Caco-2 (cell line): ENCODE data around the gene ZNF385A. TPM values are rescaled to one million over a fixed set of nuclear protein-coding genes. Genes with fewer than 3 reads are reported as not detected.
A peak's percentile ranks its signal among the peaks of the same experiment; 100 is the strongest.

Experiments used
- BruUV-seq: library from RNA; stranded (reverse); fragments of 400-500 nt; replicated peaks from 2 replicates; lab custom pipeline; 2021; lab: Mats Ljungman, UMichigan
- CTCF ChIA-PET: fragments of 300-600 bp; sonication (Branson Sonifier 250); formaldehyde crosslinking; loops from one replicate; lab custom pipeline; 2022; ENCODE audit warnings: antibody characterized with exemption; lab: Charles Lee
- POLR2A ChIA-PET: fragments of 300-600 bp; sonication (Branson Sonifier 250); formaldehyde crosslinking; loops from one replicate; lab custom pipeline; 2022; ENCODE audit warnings: antibody characterized with exemption; lab: Charles Lee
- DNase-seq, 2 experiments: peaks; one replicate each; pipeline versions ENCODE4 v3.0.0 to v3.0.0-alpha.2; 2020 to 2022
- H3K27me3 ChIP-seq: replicated peaks from 2 replicates; pipeline ENCODE4 v1.6.0; 2011; ENCODE audit warnings: low read length; ENCODE audit not compliant: control insufficient read depth, insufficient read depth
- H3K36me3 ChIP-seq: 2 replicates; pipeline ENCODE4 v1.5.1; 2011; ENCODE audit warnings: low read length; ENCODE audit not compliant: control insufficient read depth, insufficient read depth
- H3K4me1 ChIP-seq: fragments of 250-450 bp; sonication (Bioruptor Pico); 2 replicates; pipeline ENCODE4 v1.5.1; 2020; ENCODE audit warnings: mild to moderate bottlenecking
- H3K4me3 ChIP-seq: 2 replicates; pipeline ENCODE4 v1.5.1; 2011; ENCODE audit warnings: low read depth, mild to moderate bottlenecking, control low read depth, low read length
- H3K9me3 ChIP-seq: fragments of 250-450 bp; sonication (Bioruptor Pico); 2 replicates; pipeline ENCODE4 v1.5.1; 2020; ENCODE audit warnings: mild to moderate bottlenecking, moderate library complexity
- H3K27ac Mint-ChIP-seq: one replicate; pipeline ENCODE4 v1.8.0; 2022; ENCODE audit warnings: mixed read lengths; ENCODE audit not compliant: unreplicated experiment
- H3K27me3 Mint-ChIP-seq: one replicate; pipeline ENCODE4 v1.8.0; 2022; ENCODE audit warnings: mixed read lengths; ENCODE audit not compliant: insufficient read depth, unreplicated experiment
- H3K36me3 Mint-ChIP-seq: one replicate; pipeline ENCODE4 v1.8.0; 2022; ENCODE audit warnings: mild to moderate bottlenecking, mixed read lengths; ENCODE audit not compliant: insufficient read depth, unreplicated experiment
- H3K4me1 Mint-ChIP-seq: one replicate; pipeline ENCODE4 v1.8.0; 2022; ENCODE audit warnings: low read depth, mixed read lengths; ENCODE audit not compliant: unreplicated experiment
- H3K4me3 Mint-ChIP-seq: one replicate; pipeline ENCODE4 v1.8.0; 2022; ENCODE audit warnings: mild to moderate bottlenecking, moderate library complexity, mixed read lengths; ENCODE audit not compliant: unreplicated experiment
- H3K9me3 Mint-ChIP-seq: one replicate; pipeline ENCODE4 v1.8.0; 2022; ENCODE audit warnings: mixed read lengths; ENCODE audit not compliant: unreplicated experiment
- CTCF ChIP-seq, 2 experiments: fragments of 200-600 bp in 1 of 2; IDR thresholded peaks; 1 replicate in 1 of 2; 2 replicates in 1 of 2; pipeline versions ENCODE4 v1.5.1 to v1.8.0; 2011 to 2022; ENCODE audit warnings: antibody characterized with exemption in 1 of 2, control low read depth in 1 of 2, inconsistent platforms in 1 of 2, low read depth in 1 of 2, low read length in 1 of 2, mild to moderate bottlenecking in 1 of 2, moderate library complexity in 1 of 2; ENCODE audit not compliant: insufficient read depth in 1 of 2, severe bottlenecking in 1 of 2, unreplicated experiment in 1 of 2
- intact Hi-C: fragments of 100-400 bp; cut with micrococcal nuclease; formaldehyde crosslinking; loops from one replicate; pipeline ENCODE4 v1.10.0; 2022; ENCODE audit not compliant: unreplicated experiment
- total RNA-seq: library from RNA; stranded (reverse); gene quantifications from 2 replicates; pipeline ENCODE4 v1.2.3, GENCODE V29; 2022

ZNF385A gene
- total RNA-seq, 1 experiment from 2014 or later, result 8.4 TPM

GRCh38 chr12:54377797-54378515 is 6.6 kb downstream of the ZNF385A start:
- no peak overlapping the region for H3K4me3 ChIP-seq
- Mint-ChIP-seq H3K9me3 (no peaks in the 10 kb centered on the region), H3K27me3 (no peaks in the 10 kb centered on the region)

GRCh38 chr12:54377007-54377406 is 7.5 kb downstream of the ZNF385A start:
- CTCF ChIA-PET, result no interaction called here
- Mint-ChIP-seq H3K27ac (no peak overlapping the region), H3K27me3 (no peaks in the 10 kb centered on the region), H3K4me1 (no peaks in the 10 kb centered on the region), H3K36me3 (peaks cover 4% of the 10 kb centered on the region), H3K4me3 (peak overlapping the region; percentile 32), H3K9me3 (no peaks in the 10 kb centered on the region)
- no peaks in the 10 kb centered on the region for H3K27me3 ChIP-seq
- H3K4me1 ChIP-seq, result no peaks in the 10 kb centered on the region
- DNase-seq, result no peak
- intact Hi-C loops, result no loop called here
- H3K4me3 ChIP-seq, result no peak overlapping the region
- no peaks in the 10 kb centered on the region for H3K9me3 ChIP-seq
- POLR2A ChIA-PET, result no interaction called here
- BruUV-seq, result no TSS peak
- H3K36me3 ChIP-seq, result no peaks in the 10 kb centered on the region
- no peak for TF ChIP-seq CTCF (IDR thresholded peaks at IDR 0.05; ENCODE audit: insufficient read depth in 1 of 2, low read depth in 1 of 2, low read length in 1 of 2, severe bottlenecking in 1 of 2, unreplicated experiment in 1 of 2)

More at GRCh38 chr12:54377797-54378515, 6.6 kb downstream of the ZNF385A start:
- Histone ChIP-seq H3K36me3 (no peaks in the 10 kb centered on the region), H3K9me3 (no peaks in the 10 kb centered on the region), H3K27me3 (no peaks in the 10 kb centered on the region), H3K4me1 (no peaks in the 10 kb centered on the region)
- Mint-ChIP-seq H3K4me3 (peak overlapping the region; percentile 81), H3K4me1 (no peaks in the 10 kb centered on the region), H3K36me3 (no peaks in the 10 kb centered on the region), H3K27ac (no peak overlapping the region)
- POLR2A ChIA-PET, result interaction anchor here (0.5 kb wide), 1 partner anchor 10 kb away, joined by 4 read pairs; no protein-coding TSS in a partner anchor
- TF ChIP-seq CTCF (IDR thresholded peaks at IDR 0.05; ENCODE audit: insufficient read depth in 1 of 2, low read depth in 1 of 2, low read length in 1 of 2, severe bottlenecking in 1 of 2, unreplicated experiment in 1 of 2), result no peak
- intact Hi-C loops, result no loop called here
- CTCF ChIA-PET, result interaction anchor here (1.7 to 2.9 kb wide), 3 partner anchors 10 to 163 kb away, joined by 6 to 28 read pairs (median 18); partner anchors contain the start of gene COPZ1
- BruUV-seq, result TSS peak; percentile 26
- no peak for DNase-seq

- no TSS peak for BruUV-seq
- H3K9me3 ChIP-seq, result no peaks in the 10 kb centered on the region
- H3K27me3 ChIP-seq, result no peaks in the 10 kb centered on the region
- ChIA-PET CTCF (no interaction called here), POLR2A (no interaction called here)
- H3K4me3 Mint-ChIP-seq, result no peak overlapping the region
- intact Hi-C loops, result no loop called here
- H3K27ac Mint-ChIP-seq, result no peak overlapping the region
- no peaks in the 10 kb centered on the region for H3K27me3 Mint-ChIP-seq
- H3K9me3 Mint-ChIP-seq, result no peaks in the 10 kb centered on the region
- H3K36me3 Mint-ChIP-seq, result peaks cover 8% of the 10 kb centered on the region
- H3K4me3 ChIP-seq, result no peak overlapping the region
- no peaks in the 10 kb centered on the region for H3K4me1 ChIP-seq
- H3K36me3 ChIP-seq, result no peaks in the 10 kb centered on the region
- no peak for DNase-seq
- H3K4me1 Mint-ChIP-seq, result no peaks in the 10 kb centered on the region
- TF ChIP-seq CTCF (IDR thresholded peaks at IDR 0.05; ENCODE audit: insufficient read depth in 1 of 2, low read depth in 1 of 2, low read length in 1 of 2, severe bottlenecking in 1 of 2, unreplicated experiment in 1 of 2), result no peak
These were observed 7.9 kb downstream of the ZNF385A start for GRCh38 chr12:54376596-54376995.
